ENCODE results near the gene THSD4.

DNA sequence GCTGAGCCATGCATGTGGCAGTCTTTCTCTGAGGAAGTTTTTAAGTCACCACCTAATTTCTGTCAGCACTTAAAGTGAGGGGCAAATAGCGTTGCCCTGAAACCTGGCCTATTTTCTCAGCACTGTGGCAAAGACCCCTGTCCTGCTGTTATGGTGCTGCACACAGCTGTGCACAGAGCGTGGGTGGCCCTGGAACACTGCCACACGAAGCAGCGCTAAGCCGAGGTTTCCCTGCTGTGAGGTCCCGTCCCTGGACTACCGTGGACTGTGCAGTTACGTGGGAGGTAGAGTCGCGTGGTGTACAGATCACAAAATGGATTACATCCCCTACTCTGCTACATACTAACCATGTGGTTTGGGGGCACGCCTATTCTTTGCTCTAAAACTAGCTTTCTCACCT lies 593.5 kb downstream of the THSD4 start:
- no peak for TF ChIP-seq POLR2A (IDR thresholded peaks at IDR 0.05)
- TF ChIP-seq, protein P1, sequence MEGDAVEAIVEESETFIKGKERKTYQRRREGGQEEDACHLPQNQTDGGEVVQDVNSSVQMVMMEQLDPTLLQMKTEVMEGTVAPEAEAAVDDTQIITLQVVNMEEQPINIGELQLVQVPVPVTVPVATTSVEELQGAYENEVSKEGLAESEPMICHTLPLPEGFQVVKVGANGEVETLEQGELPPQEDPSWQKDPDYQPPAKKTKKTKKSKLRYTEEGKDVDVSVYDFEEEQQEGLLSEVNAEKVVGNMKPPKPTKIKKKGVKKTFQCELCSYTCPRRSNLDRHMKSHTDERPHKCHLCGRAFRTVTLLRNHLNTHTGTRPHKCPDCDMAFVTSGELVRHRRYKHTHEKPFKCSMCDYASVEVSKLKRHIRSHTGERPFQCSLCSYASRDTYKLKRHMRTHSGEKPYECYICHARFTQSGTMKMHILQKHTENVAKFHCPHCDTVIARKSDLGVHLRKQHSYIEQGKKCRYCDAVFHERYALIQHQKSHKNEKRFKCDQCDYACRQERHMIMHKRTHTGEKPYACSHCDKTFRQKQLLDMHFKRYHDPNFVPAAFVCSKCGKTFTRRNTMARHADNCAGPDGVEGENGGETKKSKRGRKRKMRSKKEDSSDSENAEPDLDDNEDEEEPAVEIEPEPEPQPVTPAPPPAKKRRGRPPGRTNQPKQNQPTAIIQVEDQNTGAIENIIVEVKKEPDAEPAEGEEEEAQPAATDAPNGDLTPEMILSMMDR (IDR thresholded peaks at IDR 0.05): no peak
- no peak for TF ChIP-seq EP300 (IDR thresholded peaks at IDR 0.05)

Measured in sigmoid colon (tissue), 4 donors.